ENCODE results near the gene ELOB. TPM values are rescaled to one million over a fixed set of nuclear protein-coding genes. Genes with fewer than 3 reads are reported as not detected.

Gene ELOB
- total and polyA plus RNA-seq, 10 of the 15 experiments (the other 5 are each of a cell fraction or from before 2014, with no cell fraction given), result 86.9 to 823 (median 263) TPM

- no peak for TF ChIP-seq CBX5 (IDR thresholded peaks at IDR 0.05; ENCODE audit: low read depth)
- no peak for TF ChIP-seq KDM1A (IDR thresholded peaks at IDR 0.05; ENCODE audit: borderline replicate concordance)
- TF ChIP-seq SREBF1 (IDR thresholded peaks at IDR 0.05; ENCODE audit: low read length), result no peak
- TF ChIP-seq MTA3 (IDR thresholded peaks at IDR 0.05; ENCODE audit: borderline replicate concordance, low read length), result no peak
- TF ChIP-seq ZNF217 (IDR thresholded peaks at IDR 0.05), result no peak
- no peak for TF ChIP-seq HSF1 (IDR thresholded peaks at IDR 0.05; ENCODE audit: low read depth, low read length)
- TF ChIP-seq CHD2 (IDR thresholded peaks at IDR 0.05; ENCODE audit: borderline replicate concordance, low read depth, low read length), result no peak
- TF ChIP-seq YBX1 (IDR thresholded peaks at IDR 0.05), result no peak
- TF ChIP-seq, protein P1, sequence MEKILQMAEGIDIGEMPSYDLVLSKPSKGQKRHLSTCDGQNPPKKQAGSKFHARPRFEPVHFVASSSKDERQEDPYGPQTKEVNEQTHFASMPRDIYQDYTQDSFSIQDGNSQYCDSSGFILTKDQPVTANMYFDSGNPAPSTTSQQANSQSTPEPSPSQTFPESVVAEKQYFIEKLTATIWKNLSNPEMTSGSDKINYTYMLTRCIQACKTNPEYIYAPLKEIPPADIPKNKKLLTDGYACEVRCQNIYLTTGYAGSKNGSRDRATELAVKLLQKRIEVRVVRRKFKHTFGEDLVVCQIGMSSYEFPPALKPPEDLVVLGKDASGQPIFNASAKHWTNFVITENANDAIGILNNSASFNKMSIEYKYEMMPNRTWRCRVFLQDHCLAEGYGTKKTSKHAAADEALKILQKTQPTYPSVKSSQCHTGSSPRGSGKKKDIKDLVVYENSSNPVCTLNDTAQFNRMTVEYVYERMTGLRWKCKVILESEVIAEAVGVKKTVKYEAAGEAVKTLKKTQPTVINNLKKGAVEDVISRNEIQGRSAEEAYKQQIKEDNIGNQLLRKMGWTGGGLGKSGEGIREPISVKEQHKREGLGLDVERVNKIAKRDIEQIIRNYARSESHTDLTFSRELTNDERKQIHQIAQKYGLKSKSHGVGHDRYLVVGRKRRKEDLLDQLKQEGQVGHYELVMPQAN (conservative IDR thresholded peaks at IDR 0.05), result no peak
- no peak for TF ChIP-seq ZSCAN29 (IDR thresholded peaks at IDR 0.05)
Measured at GRCh38 chr16:2818272-2818876, 41.3 kb upstream of the ELOB start (continued).
